SK-N-SH treated with all-trans-retinoic acid at 6 μM for 48 hours (cell line): ENCODE data around the gene CARD9.
A peak's percentile ranks its signal among the peaks of the same experiment; 100 is the strongest.

ENCODE experiments used
- ATAC-seq: fragments of 200-7000 bp; cut with Tn5 transposase; 3 replicates; pipeline ENCODE4 v1.9.1; 2020; ENCODE audit warnings: mild to moderate bottlenecking, moderate library complexity
- ARNTL ChIP-seq: fragments of 450-650 bp; formaldehyde crosslinking; IDR thresholded peaks from 2 replicates; pipeline ENCODE4 v1.5.0; 2020; ENCODE audit warnings: low read depth, mild to moderate bottlenecking, moderate library complexity, borderline replicate concordance
- BACH2 ChIP-seq: fragments of 250-450 bp; sonication (Bioruptor Pico); IDR thresholded peaks from 2 replicates; pipeline ENCODE4 v1.9.0; 2021; ENCODE audit warnings: mild to moderate bottlenecking, borderline replicate concordance
- CSDC2 ChIP-seq: fragments of 250-450 bp; sonication (Bioruptor Pico); IDR thresholded peaks from 2 replicates; pipeline ENCODE4 v1.5.0; 2020; ENCODE audit warnings: mild to moderate bottlenecking, moderate library complexity
- ESRRG ChIP-seq: fragments of 250-450 bp; sonication (Bioruptor Pico); IDR thresholded peaks from 2 replicates; pipeline ENCODE4 v1.6.1; 2021; ENCODE audit warnings: mild to moderate bottlenecking
- GLIS3 ChIP-seq: fragments of 250-450 bp; sonication (Bioruptor Pico); IDR thresholded peaks from 2 replicates; pipeline ENCODE4 v1.5.0; 2020; ENCODE audit warnings: mild to moderate bottlenecking, moderate library complexity
- ISL1 ChIP-seq: fragments of 250-450 bp; sonication (Bioruptor Pico); IDR thresholded peaks from 2 replicates; pipeline ENCODE4 v2.1.2; 2022; ENCODE audit warnings: mild to moderate bottlenecking, moderate library complexity
- PPARA ChIP-seq: fragments of 250-450 bp; sonication (Bioruptor Pico); IDR thresholded peaks from 2 replicates; pipeline ENCODE4 v1.5.0; 2020; ENCODE audit warnings: mild to moderate bottlenecking, borderline replicate concordance
- RARB ChIP-seq: fragments of 250-450 bp; sonication (Bioruptor Pico); IDR thresholded peaks from 2 replicates; pipeline ENCODE4 v1.8.0; 2021; ENCODE audit warnings: mild to moderate bottlenecking, moderate library complexity
- SNAI2 ChIP-seq: fragments of 250-450 bp; sonication (Bioruptor Pico); IDR thresholded peaks from 2 replicates; pipeline ENCODE4 v1.5.0; 2020; ENCODE audit warnings: mild to moderate bottlenecking, moderate library complexity
- TOX ChIP-seq: fragments of 250-450 bp; sonication (Bioruptor Pico); IDR thresholded peaks from 2 replicates; pipeline ENCODE4 v1.8.0; 2021; ENCODE audit warnings: mild to moderate bottlenecking, moderate library complexity, borderline replicate concordance
- ZC3H10 ChIP-seq: fragments of 250-450 bp; sonication (Bioruptor Pico); IDR thresholded peaks from 2 replicates; pipeline ENCODE4 v1.5.1; 2021; ENCODE audit warnings: mild to moderate bottlenecking, moderate library complexity
- ZFP3 ChIP-seq: fragments of 250-450 bp; sonication (Bioruptor Pico); IDR thresholded peaks from 2 replicates; pipeline ENCODE4 v1.5.0; 2020; ENCODE audit warnings: mild to moderate bottlenecking, moderate library complexity
- ZFP30 ChIP-seq: fragments of 450-650 bp; formaldehyde crosslinking; IDR thresholded peaks from 2 replicates; pipeline ENCODE4 v1.5.0; 2022; ENCODE audit warnings: mild to moderate bottlenecking, moderate library complexity
- ZNF565 ChIP-seq: fragments of 450-650 bp; formaldehyde crosslinking; conservative IDR thresholded peaks from 2 replicates; pipeline ENCODE4 v1.5.0; 2020; ENCODE audit warnings: low read depth, mild to moderate bottlenecking, moderate library complexity
- ZNF70 ChIP-seq: fragments of 450-650 bp; formaldehyde crosslinking; IDR thresholded peaks from 2 replicates; pipeline ENCODE4 v1.5.0; 2020; ENCODE audit warnings: mild to moderate bottlenecking, moderate library complexity
- ZNF8 ChIP-seq: fragments of 450-650 bp; formaldehyde crosslinking; IDR thresholded peaks from 2 replicates; pipeline ENCODE4 v1.5.0; 2020; ENCODE audit warnings: mild to moderate bottlenecking, moderate library complexity
- TF ChIP-seq, protein P1 (sequence below): fragments of 250-450 bp; sonication (Bioruptor Pico); IDR thresholded peaks from 2 replicates; pipeline ENCODE4 v1.8.0; 2021; ENCODE audit warnings: low read depth, mild to moderate bottlenecking, moderate library complexity, borderline replicate concordance
- TF ChIP-seq, protein P2 (sequence below): fragments of 250-450 bp; sonication (Bioruptor Pico); IDR thresholded peaks from 2 replicates; pipeline ENCODE4 v1.5.0; 2020; ENCODE audit warnings: mild to moderate bottlenecking, moderate library complexity
- TF ChIP-seq, protein P3 (sequence below): fragments of 250-450 bp; sonication (Bioruptor Pico); IDR thresholded peaks from 2 replicates; pipeline ENCODE4 v1.5.1; 2021; ENCODE audit warnings: mild to moderate bottlenecking, moderate library complexity
- TF ChIP-seq, protein P4 (sequence below): fragments of 250-450 bp; sonication (Bioruptor Pico); IDR thresholded peaks from 2 replicates; pipeline ENCODE4 v1.5.1; 2020; ENCODE audit warnings: low read depth, mild to moderate bottlenecking, moderate library complexity

CARD9 gene

DNA sequence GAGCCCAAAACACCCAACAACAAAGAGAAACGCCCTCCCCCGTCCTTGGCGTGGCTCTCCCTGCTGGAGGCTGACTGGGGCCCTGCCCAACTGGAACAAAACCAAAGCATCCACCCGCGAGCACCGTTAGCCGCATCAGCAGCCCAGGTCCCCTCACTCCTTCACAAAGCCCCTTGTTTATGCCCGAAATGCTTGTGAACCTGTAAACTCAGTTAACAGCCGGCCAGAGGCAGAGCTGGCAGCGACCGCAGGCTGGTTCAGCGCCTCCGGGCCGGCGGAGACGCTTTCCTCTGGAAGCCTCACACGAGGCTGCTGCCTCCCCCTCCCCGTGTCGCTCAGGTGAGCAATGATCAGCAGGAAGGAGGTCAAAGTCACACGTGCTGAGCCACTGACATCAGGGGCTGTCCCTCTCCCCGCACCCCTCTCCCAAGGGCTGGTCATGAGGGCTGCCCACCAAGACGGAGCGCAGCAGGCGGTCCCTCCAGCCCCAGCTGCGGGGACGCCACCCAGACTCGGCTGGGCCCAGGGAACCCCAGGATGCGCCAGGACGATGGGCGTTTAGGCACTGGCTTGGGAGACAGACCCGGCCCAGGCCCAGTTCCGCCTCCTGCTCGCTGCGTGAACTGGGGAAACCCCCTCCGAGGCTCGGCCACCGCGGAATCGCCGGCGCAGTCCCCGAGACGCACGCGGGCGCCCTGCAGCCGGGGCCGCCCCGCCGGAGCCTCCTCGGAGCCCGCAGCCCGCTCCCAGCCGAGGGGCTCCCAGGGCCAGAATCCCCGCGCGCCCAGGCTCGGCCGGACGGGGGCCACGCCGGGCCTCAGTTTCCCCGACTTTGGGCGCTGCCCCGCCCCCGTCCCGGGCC is 25.9 kb upstream of the CARD9 start:
- peak; percentile 35 for ATAC-seq
- no peak for TF ChIP-seq SNAI2
- TF ChIP-seq ZNF8 (CRISPR knock-in tag), result no peak

DNA sequence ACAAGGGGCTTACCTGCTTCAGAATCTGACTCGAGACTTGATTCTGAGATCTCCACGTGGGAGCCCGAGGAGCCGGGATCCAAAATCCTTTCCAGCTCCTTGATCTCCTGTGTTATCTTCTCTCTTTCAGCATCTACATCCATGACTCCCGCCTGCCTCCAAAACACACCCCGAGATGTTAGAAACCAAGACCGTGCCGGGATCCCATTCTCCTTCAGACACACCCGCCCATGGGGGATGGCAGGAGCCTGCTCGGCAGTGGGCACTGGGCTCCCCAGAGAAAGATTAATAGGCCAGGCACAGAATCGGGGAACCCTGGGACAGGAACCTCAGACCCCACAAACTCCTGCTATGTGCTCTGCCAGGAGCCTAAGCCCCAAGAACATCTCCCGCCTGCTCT is 24.8 kb upstream of the CARD9 start:
- ATAC-seq, result no peak
- TF ChIP-seq ZC3H10 (CRISPR knock-in tag) (no peak), ZFP3 (CRISPR knock-in tag) (no peak), CSDC2 (CRISPR knock-in tag) (no peak), ARNTL (CRISPR knock-in tag) (no peak), ZNF70 (no peak), PPARA (CRISPR knock-in tag) (no peak), GLIS3 (CRISPR knock-in tag) (no peak), ZFP30 (CRISPR knock-in tag) (no peak), SNAI2 (no peak), ZNF565 (CRISPR knock-in tag) (no peak), ISL1 (CRISPR knock-in tag) (no peak), ESRRG (CRISPR knock-in tag) (no peak), RARB (CRISPR knock-in tag) (no peak), TOX (CRISPR knock-in tag) (no peak), ZNF8 (CRISPR knock-in tag) (no peak), BACH2 (CRISPR knock-in tag) (no peak)
- TF ChIP-seq, protein P1, sequence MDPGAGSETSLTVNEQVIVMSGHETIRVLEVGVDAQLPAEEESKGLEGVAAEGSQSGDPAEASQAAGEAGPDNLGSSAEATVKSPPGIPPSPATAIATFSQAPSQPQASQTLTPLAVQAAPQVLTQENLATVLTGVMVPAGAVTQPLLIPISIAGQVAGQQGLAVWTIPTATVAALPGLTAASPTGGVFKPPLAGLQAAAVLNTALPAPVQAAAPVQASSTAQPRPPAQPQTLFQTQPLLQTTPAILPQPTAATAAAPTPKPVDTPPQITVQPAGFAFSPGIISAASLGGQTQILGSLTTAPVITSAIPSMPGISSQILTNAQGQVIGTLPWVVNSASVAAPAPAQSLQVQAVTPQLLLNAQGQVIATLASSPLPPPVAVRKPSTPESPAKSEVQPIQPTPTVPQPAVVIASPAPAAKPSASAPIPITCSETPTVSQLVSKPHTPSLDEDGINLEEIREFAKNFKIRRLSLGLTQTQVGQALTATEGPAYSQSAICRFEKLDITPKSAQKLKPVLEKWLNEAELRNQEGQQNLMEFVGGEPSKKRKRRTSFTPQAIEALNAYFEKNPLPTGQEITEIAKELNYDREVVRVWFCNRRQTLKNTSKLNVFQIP, result no peak
- TF ChIP-seq, protein P2, sequence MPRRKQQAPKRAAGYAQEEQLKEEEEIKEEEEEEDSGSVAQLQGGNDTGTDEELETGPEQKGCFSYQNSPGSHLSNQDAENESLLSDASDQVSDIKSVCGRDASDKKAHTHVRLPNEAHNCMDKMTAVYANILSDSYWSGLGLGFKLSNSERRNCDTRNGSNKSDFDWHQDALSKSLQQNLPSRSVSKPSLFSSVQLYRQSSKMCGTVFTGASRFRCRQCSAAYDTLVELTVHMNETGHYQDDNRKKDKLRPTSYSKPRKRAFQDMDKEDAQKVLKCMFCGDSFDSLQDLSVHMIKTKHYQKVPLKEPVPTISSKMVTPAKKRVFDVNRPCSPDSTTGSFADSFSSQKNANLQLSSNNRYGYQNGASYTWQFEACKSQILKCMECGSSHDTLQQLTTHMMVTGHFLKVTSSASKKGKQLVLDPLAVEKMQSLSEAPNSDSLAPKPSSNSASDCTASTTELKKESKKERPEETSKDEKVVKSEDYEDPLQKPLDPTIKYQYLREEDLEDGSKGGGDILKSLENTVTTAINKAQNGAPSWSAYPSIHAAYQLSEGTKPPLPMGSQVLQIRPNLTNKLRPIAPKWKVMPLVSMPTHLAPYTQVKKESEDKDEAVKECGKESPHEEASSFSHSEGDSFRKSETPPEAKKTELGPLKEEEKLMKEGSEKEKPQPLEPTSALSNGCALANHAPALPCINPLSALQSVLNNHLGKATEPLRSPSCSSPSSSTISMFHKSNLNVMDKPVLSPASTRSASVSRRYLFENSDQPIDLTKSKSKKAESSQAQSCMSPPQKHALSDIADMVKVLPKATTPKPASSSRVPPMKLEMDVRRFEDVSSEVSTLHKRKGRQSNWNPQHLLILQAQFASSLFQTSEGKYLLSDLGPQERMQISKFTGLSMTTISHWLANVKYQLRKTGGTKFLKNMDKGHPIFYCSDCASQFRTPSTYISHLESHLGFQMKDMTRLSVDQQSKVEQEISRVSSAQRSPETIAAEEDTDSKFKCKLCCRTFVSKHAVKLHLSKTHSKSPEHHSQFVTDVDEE (CRISPR knock-in tag), result no peak
- TF ChIP-seq, protein P3, sequence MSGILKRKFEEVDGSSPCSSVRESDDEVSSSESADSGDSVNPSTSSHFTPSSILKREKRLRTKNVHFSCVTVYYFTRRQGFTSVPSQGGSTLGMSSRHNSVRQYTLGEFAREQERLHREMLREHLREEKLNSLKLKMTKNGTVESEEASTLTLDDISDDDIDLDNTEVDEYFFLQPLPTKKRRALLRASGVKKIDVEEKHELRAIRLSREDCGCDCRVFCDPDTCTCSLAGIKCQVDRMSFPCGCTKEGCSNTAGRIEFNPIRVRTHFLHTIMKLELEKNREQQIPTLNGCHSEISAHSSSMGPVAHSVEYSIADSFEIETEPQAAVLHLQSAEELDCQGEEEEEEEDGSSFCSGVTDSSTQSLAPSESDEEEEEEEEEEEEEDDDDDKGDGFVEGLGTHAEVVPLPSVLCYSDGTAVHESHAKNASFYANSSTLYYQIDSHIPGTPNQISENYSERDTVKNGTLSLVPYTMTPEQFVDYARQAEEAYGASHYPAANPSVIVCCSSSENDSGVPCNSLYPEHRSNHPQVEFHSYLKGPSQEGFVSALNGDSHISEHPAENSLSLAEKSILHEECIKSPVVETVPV, result no peak
- TF ChIP-seq, protein P4, sequence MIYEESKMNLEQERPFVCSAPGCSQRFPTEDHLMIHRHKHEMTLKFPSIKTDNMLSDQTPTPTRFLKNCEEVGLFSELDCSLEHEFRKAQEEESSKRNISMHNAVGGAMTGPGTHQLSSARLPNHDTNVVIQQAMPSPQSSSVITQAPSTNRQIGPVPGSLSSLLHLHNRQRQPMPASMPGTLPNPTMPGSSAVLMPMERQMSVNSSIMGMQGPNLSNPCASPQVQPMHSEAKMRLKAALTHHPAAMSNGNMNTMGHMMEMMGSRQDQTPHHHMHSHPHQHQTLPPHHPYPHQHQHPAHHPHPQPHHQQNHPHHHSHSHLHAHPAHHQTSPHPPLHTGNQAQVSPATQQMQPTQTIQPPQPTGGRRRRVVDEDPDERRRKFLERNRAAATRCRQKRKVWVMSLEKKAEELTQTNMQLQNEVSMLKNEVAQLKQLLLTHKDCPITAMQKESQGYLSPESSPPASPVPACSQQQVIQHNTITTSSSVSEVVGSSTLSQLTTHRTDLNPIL (CRISPR knock-in tag), result no peak

DNA sequence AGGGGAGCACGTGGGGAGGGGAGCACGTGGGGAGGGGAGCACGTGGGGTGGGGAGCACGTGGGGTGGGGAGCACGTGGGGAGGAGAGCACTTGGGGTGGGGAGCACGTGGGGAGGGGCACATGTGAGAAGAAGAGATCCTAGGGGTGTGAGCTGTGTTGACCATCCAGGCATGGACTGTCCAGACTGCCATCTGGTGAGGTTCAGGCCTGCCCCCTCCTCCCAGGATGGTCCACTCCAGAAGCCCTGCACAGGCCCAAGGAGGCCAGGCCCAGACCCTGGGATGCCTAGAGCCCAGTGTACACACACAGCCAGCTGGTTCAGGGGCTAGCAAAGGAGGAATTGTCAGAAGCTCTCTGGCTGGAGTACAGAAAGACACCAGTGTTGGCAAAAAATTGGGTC is 24.2 kb upstream of the CARD9 start:
- no peak for ATAC-seq
- TF ChIP-seq, protein P2 (CRISPR knock-in tag), result no peak
- TF ChIP-seq ARNTL (CRISPR knock-in tag), result no peak
- TF ChIP-seq, protein P4 (CRISPR knock-in tag), result no peak
- TF ChIP-seq TOX (CRISPR knock-in tag), result no peak
- no peak for TF ChIP-seq BACH2 (CRISPR knock-in tag)
- TF ChIP-seq CSDC2 (CRISPR knock-in tag), result no peak
- TF ChIP-seq, protein P1, result no peak
- TF ChIP-seq ZNF70, result no peak
- TF ChIP-seq ZFP3 (CRISPR knock-in tag), result no peak
- TF ChIP-seq ZNF8 (CRISPR knock-in tag), result no peak
- TF ChIP-seq RARB (CRISPR knock-in tag), result no peak
- TF ChIP-seq GLIS3 (CRISPR knock-in tag), result no peak
- no peak for TF ChIP-seq ISL1 (CRISPR knock-in tag)
- TF ChIP-seq, protein P3, result no peak
- no peak for TF ChIP-seq SNAI2
